Activated CD8-positive, alpha-beta memory T cell treated with anti-CD3 and anti-CD28 coated beads for 36 hours (primary cell): ENCODE results near the gene ZNF597. TPM values are rescaled to one million over a fixed set of nuclear protein-coding genes. Genes with fewer than 3 reads are reported as not detected.

Experiments
- CTCF ChIA-PET: fragments of 350-600 bp; sonication (Branson Sonifier 250); formaldehyde crosslinking; loops from one replicate; lab custom pipeline; 2021; ENCODE audit warnings: antibody characterized with exemption; lab: Charles Lee
- POLR2A ChIA-PET: fragments of 350-600 bp; sonication (Branson Sonifier 250); formaldehyde crosslinking; loops from one replicate; lab custom pipeline; 2021; ENCODE audit warnings: antibody characterized with exemption; lab: Charles Lee
- total RNA-seq, 2 experiments: library from RNA; stranded (reverse); gene quantifications; one replicate each; pipeline ENCODE4 v1.2.3, GENCODE V29; 2021

Gene ZNF597, protein sequence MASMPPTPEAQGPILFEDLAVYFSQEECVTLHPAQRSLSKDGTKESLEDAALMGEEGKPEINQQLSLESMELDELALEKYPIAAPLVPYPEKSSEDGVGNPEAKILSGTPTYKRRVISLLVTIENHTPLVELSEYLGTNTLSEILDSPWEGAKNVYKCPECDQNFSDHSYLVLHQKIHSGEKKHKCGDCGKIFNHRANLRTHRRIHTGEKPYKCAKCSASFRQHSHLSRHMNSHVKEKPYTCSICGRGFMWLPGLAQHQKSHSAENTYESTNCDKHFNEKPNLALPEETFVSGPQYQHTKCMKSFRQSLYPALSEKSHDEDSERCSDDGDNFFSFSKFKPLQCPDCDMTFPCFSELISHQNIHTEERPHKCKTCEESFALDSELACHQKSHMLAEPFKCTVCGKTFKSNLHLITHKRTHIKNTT
- 1 to 10 TPM; 1.9 to 2.2 TPM for total RNA-seq

DNA sequence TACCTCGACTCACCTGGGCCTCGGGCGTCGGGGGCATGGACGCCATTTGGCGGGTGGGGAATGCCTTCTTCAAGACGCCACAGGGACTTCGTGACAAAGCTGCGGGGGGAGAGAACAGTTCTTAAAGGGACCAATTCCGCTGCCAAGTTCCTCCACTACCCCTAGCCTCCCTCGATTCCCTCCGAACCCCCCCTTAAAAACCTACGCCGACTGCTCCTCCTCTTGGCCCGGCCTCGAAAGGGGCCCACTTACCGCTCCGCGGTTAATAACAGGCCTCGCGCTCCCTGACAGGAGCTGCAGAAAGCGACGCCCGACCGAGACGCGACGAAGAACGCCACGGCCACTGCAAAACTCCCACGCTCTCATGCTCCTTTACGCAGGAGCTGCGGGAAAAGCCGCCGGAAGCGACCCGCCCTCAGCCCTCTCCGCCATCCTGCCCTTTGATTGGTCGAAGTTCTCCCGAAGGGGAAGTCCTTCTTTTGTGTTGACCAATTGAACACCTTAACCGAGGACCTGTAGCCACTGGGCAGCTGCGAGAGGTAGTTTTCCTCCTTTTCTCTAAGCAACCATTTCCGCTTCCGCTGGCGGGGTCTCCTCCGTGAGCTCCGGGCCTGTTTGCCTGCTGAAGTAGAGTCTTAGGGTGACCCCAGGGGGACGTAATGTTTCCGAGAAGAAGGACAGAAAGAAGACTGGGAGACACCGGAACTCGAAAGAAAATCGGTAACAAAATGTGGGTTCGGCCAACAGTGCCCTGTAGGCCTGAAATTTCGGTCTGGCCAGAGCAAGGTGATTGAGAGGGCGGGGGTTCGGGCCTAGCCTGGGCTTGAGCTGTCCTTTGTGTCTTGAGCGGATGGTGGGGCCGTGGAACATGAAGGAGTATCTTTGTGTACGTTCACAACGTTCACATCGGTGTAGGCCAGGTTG is at the start of gene ZNF597, which contains the start of gene NAA60:
TSS of gene ZNF597 (minus strand) at position 397 of the 924 bp plus-strand sequence. CDS start at position 46, 351 bp downstream.
TSS of gene NAA60 (plus strand) at position 573 of the 924 bp plus-strand sequence. CDS start 32,548 bp downstream, outside the sequence.
- POLR2A ChIA-PET = interaction anchor here (0.5 to 2.0 kb wide), 8 partner anchors 14 to 256 kb away, joined by 3 to 9 read pairs (median 4); partner anchors contain the start of genes ZNF174, ZNF263 and ZSCAN32

DNA sequence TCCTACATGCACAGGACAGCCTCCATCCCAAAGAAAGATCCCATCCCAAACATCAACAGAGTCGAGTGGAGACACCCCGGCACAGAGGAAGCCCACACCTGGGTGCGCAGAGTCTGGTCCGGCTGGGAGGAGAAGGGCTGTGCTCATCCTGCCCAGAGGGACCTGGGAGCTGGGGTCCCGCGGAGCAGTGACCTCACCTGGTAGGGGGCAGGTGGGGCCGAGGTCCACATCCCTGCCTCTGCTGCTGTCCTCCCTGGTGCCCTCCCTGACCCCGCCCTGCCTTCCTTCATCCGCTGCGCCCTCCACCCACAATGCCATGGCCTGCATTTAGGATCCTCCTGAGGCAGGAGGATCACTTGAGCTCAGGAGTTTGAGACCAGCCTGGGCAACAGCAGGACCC is 49.1 kb upstream of the ZNF597 start:
- ChIA-PET POLR2A (no interaction called here), CTCF (no interaction called here)

More for the DNA sequence above, at the start of gene ZNF597, which contains the start of gene NAA60:
- CTCF ChIA-PET = interaction anchor here (1.3 kb wide), 1 partner anchor 14 kb away, joined by 4 read pairs; no protein-coding TSS in a partner anchor

DNA sequence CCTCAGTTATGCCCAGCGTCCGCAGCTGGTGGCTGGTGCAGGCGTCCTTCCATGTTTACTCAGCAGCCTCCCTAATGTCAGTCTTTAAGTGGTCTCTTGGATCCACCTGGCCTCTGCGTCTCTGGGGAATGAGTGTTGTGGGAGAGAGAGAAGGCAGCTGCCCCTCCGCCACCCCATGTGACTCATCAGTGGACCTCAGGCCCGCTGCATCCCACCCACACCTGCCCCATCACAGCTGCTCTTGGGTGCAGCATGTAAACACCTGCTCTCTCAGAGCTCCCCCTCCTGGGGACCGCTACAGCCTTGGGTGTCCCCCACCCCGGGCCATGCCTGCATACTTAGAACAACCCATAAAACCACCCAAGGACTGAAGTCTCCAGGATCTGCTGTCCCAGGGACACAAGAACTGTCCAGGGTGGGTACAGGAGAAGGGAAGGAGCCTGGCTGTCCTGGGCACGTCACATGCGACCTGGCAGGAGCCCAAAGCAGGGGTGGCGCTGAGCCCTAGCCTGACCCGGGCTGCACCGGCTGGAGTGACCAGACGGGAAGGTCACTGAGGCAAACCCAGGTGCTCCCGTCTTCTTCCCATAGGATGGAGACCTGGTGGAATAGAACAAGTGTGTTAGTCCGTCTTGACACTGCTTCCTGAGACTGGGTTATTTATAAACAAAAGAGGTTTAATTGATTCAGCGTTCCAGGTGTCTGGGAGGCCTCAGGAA is 47.8 kb upstream of the ZNF597 start:
- POLR2A ChIA-PET = interaction anchor here (0.6 kb wide), 1 partner anchor 517 kb away, joined by 7 read pairs; no protein-coding TSS in a partner anchor
- CTCF ChIA-PET = interaction anchor here (0.6 kb wide), 1 partner anchor 165 kb away, joined by 5 read pairs; no protein-coding TSS in a partner anchor

DNA sequence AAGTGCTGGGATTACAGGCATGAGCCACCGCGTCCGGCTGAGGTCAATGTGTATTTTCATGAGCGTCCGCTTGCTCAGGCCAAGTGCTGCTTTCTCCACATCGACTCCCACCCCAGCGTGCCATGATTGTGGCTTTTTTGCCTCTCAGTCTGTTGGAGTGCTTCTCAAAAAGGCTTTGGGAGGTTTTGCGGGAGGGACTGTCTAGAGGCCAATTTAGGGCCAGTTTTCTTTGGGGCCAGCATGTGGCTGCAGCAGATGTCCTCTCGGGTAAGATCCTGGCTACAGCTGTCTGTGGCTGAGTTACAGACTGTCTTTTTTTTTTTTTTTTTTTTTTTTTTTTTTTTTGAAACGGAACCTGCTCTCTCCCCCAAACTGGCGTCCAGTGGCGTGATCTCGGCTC is 45.5 kb upstream of the ZNF597 start:
- POLR2A ChIA-PET = no interaction called here

DNA sequence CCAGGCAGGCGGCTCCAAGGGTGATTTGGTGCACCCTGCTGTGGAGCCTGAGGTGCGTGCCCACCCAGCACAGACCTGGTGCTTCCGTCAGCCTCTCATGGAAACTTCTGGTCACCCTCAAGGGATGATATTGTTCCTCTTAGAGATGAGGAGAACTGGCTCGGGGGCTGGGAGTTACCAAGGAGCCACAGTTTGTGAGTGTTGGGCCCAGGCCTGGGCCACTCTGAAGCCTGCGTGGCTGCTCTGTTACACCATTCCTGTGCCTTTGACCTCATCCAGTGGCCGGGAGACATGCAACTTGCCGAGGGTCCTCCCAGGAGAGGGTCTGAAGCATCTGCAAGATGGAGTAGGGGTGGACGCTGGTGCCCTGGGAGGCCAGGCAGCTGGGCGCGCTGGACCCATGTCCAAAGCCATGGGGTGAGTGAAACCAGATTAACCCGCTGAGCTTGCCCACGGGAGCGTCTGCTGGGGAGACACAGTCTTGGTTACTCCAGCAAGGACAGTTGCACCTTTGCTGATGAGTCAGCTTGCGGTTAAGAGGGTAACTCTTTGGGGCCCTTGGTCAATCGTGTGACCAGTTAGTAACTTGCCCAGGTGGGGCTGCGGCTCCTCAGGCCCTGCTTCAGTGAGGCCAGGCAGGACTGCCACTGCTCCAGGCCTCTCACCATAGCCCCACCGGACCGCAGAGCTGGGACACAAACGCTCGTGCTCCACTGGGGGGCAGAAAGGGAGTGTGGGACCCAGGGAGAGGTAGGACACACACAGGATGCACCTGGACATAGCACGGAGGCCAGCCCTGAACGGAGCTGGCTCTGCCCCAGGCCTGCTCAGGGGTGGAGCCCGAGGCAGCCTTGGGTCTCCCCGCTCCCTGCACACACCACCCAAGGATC is 44.5 kb upstream of the ZNF597 start:
- POLR2A ChIA-PET = interaction anchor here (0.6 kb wide), 1 partner anchor 9 kb away, joined by 3 read pairs; no protein-coding TSS in a partner anchor
- CTCF ChIA-PET = no interaction called here

More for the DNA sequence above, 45.5 kb upstream of the ZNF597 start:
- CTCF ChIA-PET = interaction anchor here (0.7 kb wide), 1 partner anchor 114 kb away, joined by 3 read pairs; no protein-coding TSS in a partner anchor

DNA sequence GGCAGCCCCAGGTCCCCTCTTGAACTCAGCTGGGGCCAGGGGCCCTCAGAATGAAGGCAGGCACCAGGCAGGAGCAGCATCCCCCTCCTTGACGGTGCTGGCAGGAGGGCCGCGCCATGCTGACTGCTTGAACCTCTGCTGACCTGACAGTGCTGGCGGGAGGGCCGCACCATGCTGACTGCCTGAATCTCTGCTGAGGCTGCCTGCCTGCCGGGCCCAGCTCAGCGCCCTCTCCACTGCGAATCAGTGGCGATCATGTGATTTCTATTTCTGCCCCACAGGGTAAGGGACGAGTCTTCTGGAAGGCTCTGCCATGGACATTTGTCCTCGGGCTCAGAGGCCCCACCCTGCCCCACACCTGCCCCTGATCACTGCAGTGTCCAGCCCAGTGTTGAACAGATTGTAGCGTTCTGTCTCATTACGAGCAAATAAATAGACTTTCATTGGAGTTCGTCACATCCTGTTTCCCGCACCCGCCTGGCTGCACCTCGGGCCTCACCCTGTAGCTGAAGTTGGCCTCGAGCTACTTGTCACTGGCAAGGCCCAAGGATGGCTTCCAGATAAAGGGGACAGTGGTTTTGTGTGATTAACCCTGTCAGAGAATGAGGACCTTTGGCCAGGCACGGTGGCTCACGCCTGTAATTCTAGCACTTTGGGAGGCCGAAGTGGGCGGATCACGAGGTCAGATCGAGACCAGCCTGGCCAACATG is 43.4 kb upstream of the ZNF597 start:
- CTCF ChIA-PET = no interaction called here

DNA sequence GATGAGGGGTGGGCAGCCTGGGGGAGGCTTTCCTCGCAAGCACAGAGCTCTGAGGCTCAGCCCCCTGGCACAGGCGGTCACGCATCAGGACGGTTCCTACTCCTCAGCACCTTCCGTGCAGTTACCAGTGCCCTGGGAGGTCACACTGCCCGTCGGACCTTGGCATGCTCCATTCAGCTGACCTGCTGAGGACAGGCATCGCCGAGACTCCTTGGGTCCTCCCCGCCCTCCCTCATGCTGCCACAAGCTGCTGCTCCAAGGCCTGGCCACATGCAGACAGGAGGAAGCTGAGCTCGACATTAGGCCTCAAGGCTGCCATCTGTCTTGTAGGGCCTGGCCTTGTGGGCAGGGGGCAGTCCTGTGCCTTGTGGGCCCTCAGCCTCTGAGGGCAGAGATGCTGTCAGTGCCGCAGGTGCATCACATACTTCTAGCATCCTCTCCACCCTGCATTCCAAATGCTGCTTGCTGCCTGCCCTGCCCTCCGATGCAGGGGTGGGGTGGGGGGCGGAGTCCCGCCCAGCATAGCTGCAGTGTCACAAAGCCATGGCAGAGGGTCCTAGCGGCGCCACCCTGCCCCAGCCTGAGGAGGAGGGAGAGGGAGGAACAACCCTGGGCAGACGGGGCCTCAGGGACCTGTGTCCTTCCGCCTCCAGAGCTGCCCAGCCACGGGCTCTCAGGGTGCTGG is 42.7 kb upstream of the ZNF597 start:
- ChIA-PET CTCF (no interaction called here), POLR2A (no interaction called here)

More for the DNA sequence above, 43.4 kb upstream of the ZNF597 start:
- POLR2A ChIA-PET = interaction anchor here (0.6 kb wide), 1 partner anchor 11 kb away, joined by 3 read pairs; no protein-coding TSS in a partner anchor

DNA sequence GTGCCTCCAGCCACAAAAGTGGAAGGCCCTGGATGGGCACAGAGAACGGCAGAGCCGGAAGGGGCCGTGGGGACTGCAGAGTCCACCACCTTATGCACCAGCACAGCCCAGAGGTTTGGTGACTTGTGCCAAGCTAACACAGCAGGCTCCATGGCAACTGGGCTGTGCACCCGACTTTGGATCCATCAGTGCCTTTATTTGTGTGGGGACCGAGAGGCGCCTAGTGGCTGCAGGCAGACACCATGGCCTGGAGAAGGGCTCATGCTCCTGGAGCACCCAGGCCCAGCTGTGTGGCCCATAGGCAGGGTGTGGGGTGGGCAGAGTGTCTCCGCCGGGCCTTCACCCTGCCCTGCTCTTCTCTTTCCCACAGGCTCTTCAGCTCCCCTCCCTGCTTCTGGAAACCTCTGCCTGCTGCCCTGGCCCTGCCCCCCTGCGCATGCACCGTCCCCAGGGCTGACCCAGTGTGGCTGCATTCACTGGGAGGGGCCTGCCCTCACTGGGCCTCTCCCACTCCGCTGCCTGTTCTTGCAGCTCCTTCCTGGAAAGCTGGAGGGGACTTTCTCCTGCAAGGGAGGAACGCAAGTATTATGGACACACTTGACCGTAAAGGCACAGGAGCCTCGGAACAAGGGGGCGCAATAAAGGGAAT is 41.9 kb upstream of the ZNF597 start:
- POLR2A ChIA-PET = no interaction called here
- CTCF ChIA-PET = no interaction called here

DNA sequence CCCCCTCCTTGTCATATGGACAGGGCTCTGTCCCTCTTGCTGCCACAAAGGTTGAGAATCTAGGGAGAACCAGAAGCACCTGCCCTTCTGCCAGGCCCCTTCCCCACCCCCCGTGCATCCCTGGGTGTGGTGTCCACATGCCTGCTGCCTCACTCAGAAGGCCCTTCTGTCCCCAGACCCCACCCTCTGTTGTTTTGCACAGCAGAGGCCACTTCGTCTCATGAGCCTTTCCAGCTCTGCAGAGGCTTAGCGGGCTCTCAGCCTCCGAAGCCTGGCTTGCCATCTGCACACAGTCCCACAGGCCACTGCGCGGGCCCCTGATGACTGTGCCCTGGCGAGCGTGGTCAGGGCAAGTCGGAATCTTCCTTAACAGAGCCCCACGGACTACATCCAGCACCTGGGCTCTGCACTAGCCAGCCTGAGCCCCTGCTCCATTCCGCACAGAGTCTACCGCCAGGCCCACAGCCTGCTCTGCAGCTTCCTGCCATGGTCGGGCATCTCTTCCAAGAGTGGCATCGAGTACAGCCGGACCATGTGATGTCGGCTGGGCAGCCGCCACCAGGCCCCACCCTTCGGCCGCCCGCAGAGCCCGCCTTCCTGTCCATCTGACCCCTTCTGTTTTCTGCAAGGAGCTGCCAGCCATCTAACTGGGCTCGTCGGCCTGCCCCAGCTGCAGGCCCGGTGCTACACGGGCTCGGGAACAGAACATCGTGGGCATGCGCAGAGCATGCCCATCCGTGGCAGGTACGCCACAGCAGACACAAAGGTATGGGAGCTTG is 41.2 kb upstream of the ZNF597 start:
- POLR2A ChIA-PET = no interaction called here

DNA sequence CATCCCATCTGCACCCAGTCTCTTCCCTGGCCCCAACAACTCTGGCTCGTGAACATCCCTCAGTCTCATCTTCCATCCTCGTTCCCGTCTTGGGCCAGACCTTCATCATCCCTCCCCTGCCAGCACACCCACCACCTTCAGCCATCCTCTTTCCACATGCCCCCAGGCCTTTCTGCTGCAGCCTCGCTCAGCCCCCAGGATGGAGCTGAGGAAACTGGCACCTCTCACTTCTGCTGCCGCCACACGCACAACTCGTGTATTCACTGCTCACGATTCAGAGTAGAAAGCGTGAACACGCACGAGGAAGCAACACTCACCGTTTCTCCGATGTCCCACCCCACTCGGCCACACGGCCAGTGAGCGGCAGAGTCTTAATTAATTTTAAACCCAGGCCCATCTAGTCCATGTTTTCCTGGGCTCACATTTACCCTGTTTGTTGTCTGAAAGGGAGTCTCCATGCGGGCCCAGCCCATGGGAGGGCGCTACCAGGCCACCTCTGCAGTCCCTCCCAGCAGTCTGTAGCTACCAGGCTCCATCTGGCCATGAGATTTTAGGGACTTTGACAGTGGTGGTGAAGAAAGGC is 39.4 kb upstream of the ZNF597 start:
- POLR2A ChIA-PET = no interaction called here
- CTCF ChIA-PET = no interaction called here

More for the DNA sequence above, 41.2 kb upstream of the ZNF597 start:
- CTCF ChIA-PET = no interaction called here

DNA sequence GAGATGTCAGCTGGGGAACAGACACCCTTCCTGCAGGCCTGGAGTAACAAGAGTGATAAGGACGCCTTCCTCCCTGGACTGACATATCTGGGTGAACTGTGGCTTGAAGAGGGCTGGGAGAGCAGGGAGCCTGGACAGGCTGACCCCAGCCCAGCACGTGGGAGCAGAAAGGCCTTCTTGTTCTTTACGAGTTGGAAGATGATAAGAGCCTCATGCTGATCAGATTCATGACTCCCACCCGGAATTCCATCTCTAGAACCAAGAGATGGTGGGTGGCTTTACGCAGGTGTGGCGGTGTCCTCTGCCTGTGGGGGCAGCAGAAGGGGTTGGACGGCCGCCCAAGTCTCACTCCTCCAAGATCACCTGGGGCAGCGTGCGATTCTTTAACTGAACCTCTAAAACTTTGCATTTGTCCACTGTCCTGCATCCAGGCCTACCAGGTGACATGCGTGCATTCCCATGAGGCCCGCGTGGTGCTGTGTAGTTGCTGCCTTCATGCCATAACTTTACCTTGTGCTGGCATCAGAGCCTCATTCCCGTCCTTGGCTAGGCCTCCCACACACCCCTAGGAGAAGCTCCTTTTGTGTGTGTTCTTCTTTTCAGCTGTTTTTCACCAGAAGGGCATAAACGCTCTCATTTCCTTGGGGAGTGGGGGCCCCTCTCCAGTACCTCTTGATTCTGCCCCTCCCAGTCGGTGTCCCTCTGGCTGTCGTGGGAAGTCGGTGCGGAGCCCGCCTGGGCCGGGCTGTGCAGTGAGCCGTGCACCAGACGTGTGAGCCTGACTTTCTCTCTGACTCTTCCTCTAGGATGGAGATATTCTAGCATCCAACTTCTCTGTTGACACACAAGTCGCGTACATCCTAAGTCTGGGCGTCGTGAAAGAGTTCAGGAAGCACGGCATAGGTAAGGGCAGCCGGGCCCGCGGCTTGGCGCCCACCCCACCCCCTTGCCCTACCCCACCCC is 38.7 kb upstream of the ZNF597 start:
- CTCF ChIA-PET = no interaction called here

DNA sequence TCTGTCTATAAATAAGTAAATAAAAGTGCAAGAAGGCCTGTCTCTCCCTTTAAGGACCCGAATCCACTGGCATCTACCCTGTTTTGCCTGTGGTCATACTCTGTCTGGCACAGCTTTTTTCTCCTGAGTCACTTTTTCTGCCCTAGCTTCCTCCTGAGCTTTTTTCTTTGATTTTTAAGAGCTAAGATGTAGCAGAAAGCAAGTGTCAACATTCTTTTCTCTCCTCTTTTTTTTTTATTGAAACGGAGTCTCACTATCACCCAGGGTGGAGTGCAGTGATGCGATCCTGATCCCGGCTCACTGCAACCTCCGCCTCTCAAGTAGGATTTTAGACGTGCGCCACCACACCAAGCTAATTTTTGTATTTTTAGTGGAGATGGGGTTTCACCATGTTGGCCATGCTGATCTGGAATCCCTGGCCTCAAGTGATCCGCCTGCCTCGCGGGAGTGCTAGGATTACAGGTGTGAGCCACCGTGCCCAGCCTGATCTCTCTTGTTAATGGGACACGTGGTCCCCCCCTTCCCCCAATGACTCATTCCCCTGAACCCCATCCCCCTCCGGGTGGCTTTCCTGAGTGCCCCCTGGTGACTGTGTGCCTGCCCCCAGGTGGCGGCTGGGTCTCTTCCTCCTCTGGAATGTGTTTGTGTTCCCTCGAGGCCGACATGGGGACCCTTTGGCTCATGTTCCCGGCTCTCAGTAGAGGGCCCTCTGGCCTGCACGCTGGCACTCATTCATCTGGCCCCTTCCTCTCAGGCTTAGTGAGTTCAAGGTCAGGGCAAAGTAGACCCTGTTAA is 37.8 kb upstream of the ZNF597 start:
- ChIA-PET CTCF (no interaction called here), POLR2A (no interaction called here)

More for the DNA sequence above, 38.7 kb upstream of the ZNF597 start:
- POLR2A ChIA-PET = no interaction called here

DNA sequence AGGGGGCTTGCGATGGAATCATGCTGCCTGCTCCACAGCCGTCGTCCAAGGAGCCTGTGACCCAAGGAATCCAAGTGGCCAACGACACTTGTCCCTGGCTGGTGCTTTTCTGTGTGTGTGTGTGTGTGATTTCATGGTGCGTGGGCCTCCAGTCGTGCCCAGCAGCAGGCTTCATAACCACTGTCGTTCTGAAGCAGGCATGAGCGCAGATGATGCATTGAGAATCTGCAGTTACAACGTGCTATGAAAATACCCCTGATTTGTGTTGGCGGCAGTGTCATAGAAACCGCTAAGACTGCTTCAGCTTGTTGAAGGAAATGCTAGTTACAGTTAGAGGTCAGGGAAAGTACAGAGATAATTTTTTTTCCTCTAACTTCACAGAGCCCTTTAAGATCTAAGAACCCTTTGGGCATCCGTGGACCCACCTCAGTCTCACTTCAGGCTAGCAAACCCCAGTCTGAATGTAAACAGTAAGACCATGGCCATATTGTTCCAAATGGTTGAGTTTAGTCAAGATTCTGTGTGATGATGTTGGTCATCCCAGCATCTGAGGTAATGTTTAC is 36.4 kb upstream of the ZNF597 start:
- POLR2A ChIA-PET = interaction anchor here (0.7 kb wide), 1 partner anchor 520 kb away, joined by 4 read pairs; no protein-coding TSS in a partner anchor
- CTCF ChIA-PET = no interaction called here
